Osteoblast (primary cell): Measurements from ENCODE around the gene PROM1. TPM values are rescaled to one million over a fixed set of nuclear protein-coding genes. Genes with fewer than 3 reads are reported as not detected.
A peak's percentile ranks its signal among the peaks of the same experiment; 100 is the strongest.

Source experiments
- DNase-seq: peaks from one replicate; pipeline ENCODE4 v3.0.0; 2011; ENCODE audit warnings: low spot score, mixed read lengths; ENCODE audit not compliant: insufficient read length; ENCODE audit errors: missing footprints
- H2AFZ ChIP-seq: 2 replicates; pipeline ENCODE4 v1.6.0; 2011; ENCODE audit warnings: mild to moderate bottlenecking, low read length
- H3K27ac ChIP-seq: 2 replicates; pipeline ENCODE4 v1.5.1; 2011; ENCODE audit warnings: mild to moderate bottlenecking, low read depth, low read length, moderate library complexity
- H3K27me3 ChIP-seq: 2 replicates; pipeline ENCODE4 v1.6.0; 2012; ENCODE audit warnings: mild to moderate bottlenecking, control low read depth, inconsistent platforms, low read length, moderate library complexity; ENCODE audit not compliant: insufficient read depth
- H3K36me3 ChIP-seq: 2 replicates; pipeline ENCODE4 v1.5.1; 2011; ENCODE audit warnings: mild to moderate bottlenecking, low read length, control low read depth, moderate library complexity; ENCODE audit not compliant: insufficient read depth
- H3K4me1 ChIP-seq: 2 replicates; pipeline ENCODE4 v1.5.1; 2011; ENCODE audit warnings: mild to moderate bottlenecking, low read length, control low read depth, moderate library complexity; ENCODE audit not compliant: insufficient read depth
- H3K4me2 ChIP-seq: 2 replicates; pipeline ENCODE4 v1.6.0; 2011; ENCODE audit warnings: mild to moderate bottlenecking, low read length; ENCODE audit not compliant: insufficient read depth
- H3K4me3 ChIP-seq: fragments of 200-600 bp; sonication (generic); 3 replicates; pipeline ENCODE4 v1.5.1; 2012; ENCODE audit warnings: mild to moderate bottlenecking, low read length, inconsistent platforms; ENCODE audit not compliant: insufficient read depth
- H3K79me2 ChIP-seq: 2 replicates; pipeline ENCODE4 v1.6.0; 2012; ENCODE audit warnings: mild to moderate bottlenecking, low read length, control low read depth, inconsistent platforms; ENCODE audit not compliant: insufficient read depth
- H3K9me3 ChIP-seq: 2 replicates; pipeline ENCODE4 v1.5.1; 2011; ENCODE audit warnings: low read depth, low read length, control low read depth
- H4K20me1 ChIP-seq: 2 replicates; pipeline ENCODE4 v1.6.0; 2012; ENCODE audit warnings: mild to moderate bottlenecking, low read length, control low read depth; ENCODE audit not compliant: insufficient read depth
- CTCF ChIP-seq: IDR thresholded peaks from 2 replicates; pipeline ENCODE4 v1.5.1; 2011; ENCODE audit warnings: mild to moderate bottlenecking, low read depth, low read length, moderate library complexity; ENCODE audit errors: extremely low read depth
- total RNA-seq: library from RNA; depleted of rRNA; stranded (reverse); fragments of >200 nt; gene quantifications from 2 replicates; pipeline ENCODE4 v1.2.3, GENCODE V29; 2012

The PROM1 gene
- total RNA-seq, 1 donor = not detected

- Histone ChIP-seq H4K20me1 (no peaks in the 10 kb centered on the region), H3K4me1 (no peaks in the 10 kb centered on the region), H3K4me2 (no peak overlapping the region), H3K4me3 (no peak overlapping the region), H3K79me2 (no peaks in the 10 kb centered on the region), H3K9me3 (no peaks in the 10 kb centered on the region), H2AFZ (no peak overlapping the region), H3K27me3 (peaks cover 19% of the 10 kb centered on the region), H3K27ac (no peak overlapping the region), H3K36me3 (no peaks in the 10 kb centered on the region)
- no peak for DNase-seq
- TF ChIP-seq CTCF = no peak
Observed at GRCh38 chr4:16110661-16111290, 27.0 kb upstream of the PROM1 start.

- Histone ChIP-seq H3K9me3 (no peaks in the 10 kb centered on the region), H3K4me1 (no peaks in the 10 kb centered on the region), H2AFZ (no peak overlapping the region), H3K4me3 (no peak overlapping the region), H3K27ac (no peak overlapping the region), H3K79me2 (no peaks in the 10 kb centered on the region), H4K20me1 (no peaks in the 10 kb centered on the region), H3K27me3 (peaks cover 16% of the 10 kb centered on the region), H3K4me2 (no peak overlapping the region), H3K36me3 (no peaks in the 10 kb centered on the region)
- DNase-seq = no peak
- TF ChIP-seq CTCF = no peak
Observed at GRCh38 chr4:16110199-16110598, 26.4 kb upstream of the PROM1 start.

DNA sequence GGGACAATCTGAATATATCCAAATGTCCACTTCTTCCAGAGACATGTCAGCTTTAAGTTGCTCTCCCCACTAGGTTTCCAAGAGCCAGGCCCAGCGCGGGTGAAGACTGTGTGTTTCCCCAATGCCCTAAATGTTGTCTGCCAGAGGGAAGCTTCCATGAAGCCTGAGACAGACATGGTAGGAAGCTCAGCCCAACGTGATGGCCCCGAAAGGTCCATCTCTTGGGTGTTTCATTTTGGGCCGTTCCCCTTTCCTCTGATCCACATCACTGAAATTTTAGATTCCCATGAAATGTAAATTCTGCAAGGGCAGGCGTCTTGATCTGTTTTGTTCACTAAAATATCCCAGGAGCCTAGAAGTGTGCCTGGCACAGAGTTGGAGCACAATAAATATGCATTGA, 25.4 kb upstream of the PROM1 start:
- Histone ChIP-seq H3K4me1 (no peaks in the 10 kb centered on the region), H3K27me3 (peaks cover 16% of the 10 kb centered on the region), H3K79me2 (no peaks in the 10 kb centered on the region), H3K4me3 (no peak overlapping the region), H3K4me2 (no peak overlapping the region), H3K27ac (no peak overlapping the region), H2AFZ (no peak overlapping the region), H4K20me1 (no peaks in the 10 kb centered on the region), H3K9me3 (no peaks in the 10 kb centered on the region), H3K36me3 (no peaks in the 10 kb centered on the region)
- peak; percentile 65 for DNase-seq
- TF ChIP-seq CTCF = no peak

DNA sequence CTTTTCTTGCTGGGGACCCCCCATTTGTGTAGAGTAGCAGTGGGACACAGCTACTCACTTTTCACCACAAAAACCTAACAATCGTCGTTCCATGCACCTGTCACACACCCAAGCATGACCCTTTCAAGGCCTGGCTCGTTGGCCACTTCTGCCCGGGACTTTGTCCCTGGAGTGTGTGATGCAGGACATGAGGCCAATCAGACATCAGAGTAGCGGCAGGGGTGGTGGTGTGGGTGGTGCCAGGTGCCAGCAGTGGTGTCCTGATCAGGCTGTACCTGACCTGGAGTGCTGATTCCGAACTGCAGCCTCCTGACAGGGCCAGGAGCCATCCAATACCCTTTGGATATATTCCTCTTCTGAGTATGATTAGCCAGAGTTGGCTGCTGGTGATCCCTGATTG, 23.1 kb upstream of the PROM1 start:
- Histone ChIP-seq H3K36me3 (no peaks in the 10 kb centered on the region), H3K27ac (no peak overlapping the region), H4K20me1 (no peaks in the 10 kb centered on the region), H3K27me3 (peaks cover 24% of the 10 kb centered on the region), H3K4me2 (no peak overlapping the region), H3K4me3 (no peak overlapping the region), H3K4me1 (no peaks in the 10 kb centered on the region), H2AFZ (no peak overlapping the region), H3K9me3 (no peaks in the 10 kb centered on the region), H3K79me2 (no peaks in the 10 kb centered on the region)
- no peak for TF ChIP-seq CTCF
- no peak for DNase-seq
